ENCODE data around the gene BRIX1. TPM values are rescaled to one million over a fixed set of nuclear protein-coding genes. Genes with fewer than 3 reads are reported as not detected.

The BRIX1 gene
- polyA plus RNA-seq, 1 donor (not counting 4 experiments of a cell fraction or from before 2014, with no cell fraction given) = 63.0 TPM

DNA sequence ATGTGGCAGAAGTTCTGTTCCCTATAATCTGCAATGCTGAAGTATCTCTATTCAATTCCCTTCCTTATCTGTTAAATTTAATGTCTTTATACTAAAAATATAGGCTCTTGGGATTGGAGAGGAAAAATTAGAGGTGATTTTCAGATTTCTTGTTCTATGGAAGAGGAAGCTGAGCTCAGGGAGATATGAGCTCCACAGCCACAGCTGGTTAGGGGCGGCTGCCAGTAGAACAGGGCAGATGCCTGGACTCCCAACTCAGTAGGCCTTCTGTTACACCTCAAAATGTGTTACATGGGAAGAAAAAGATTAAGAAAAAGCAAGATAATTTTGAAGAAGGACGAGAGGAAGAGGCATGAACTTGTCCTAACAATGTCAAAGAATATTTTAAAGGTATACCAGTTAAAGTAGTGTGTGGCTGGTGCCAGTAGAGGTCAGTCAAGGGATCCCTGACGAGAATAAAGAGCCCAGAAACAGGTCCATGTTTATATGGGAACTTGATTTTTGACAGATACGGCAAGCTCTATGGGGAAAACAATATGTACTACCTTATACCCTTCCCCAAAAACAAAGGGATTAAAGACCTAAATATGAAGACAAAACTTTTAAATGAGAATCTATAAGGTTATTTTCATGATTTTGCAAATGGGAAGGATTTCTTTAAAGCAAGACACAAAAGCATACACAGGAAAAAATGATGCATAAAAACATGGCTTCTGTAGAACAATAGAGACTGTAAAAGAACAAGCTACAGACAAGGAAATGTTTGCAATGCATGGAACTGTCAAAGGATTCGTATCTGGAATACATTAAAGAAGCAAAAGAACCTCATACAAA lies 42.6 kb downstream of the BRIX1 start:
- no peaks in the 10 kb centered on the region for H4K20me1 ChIP-seq (ENCODE audit: control insufficient read depth, extremely low read depth, insufficient read depth, low read length)
- DNase-seq (ENCODE audit: low read depth, low spot score) (no peak), FAIRE-seq (peak; percentile 34)
- H3K4me1 ChIP-seq (ENCODE audit: control insufficient read depth, extremely low read depth, insufficient read depth, low read length) = peaks cover 6% of the 10 kb centered on the region
- no peaks in the 10 kb centered on the region for H3K27me3 ChIP-seq (ENCODE audit: control insufficient read depth, extremely low read depth, insufficient read depth, low read length)
- H2AFZ ChIP-seq (ENCODE audit: control insufficient read depth, low read length) = no peak overlapping the region
- no peak for TF ChIP-seq EZH2 (IDR thresholded peaks at IDR 0.05; ENCODE audit: low read length)
- TF ChIP-seq, protein P1, sequence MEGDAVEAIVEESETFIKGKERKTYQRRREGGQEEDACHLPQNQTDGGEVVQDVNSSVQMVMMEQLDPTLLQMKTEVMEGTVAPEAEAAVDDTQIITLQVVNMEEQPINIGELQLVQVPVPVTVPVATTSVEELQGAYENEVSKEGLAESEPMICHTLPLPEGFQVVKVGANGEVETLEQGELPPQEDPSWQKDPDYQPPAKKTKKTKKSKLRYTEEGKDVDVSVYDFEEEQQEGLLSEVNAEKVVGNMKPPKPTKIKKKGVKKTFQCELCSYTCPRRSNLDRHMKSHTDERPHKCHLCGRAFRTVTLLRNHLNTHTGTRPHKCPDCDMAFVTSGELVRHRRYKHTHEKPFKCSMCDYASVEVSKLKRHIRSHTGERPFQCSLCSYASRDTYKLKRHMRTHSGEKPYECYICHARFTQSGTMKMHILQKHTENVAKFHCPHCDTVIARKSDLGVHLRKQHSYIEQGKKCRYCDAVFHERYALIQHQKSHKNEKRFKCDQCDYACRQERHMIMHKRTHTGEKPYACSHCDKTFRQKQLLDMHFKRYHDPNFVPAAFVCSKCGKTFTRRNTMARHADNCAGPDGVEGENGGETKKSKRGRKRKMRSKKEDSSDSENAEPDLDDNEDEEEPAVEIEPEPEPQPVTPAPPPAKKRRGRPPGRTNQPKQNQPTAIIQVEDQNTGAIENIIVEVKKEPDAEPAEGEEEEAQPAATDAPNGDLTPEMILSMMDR (optimal IDR thresholded peaks at IDR 0.05 in 1 of 3, IDR thresholded peaks at IDR 0.05 in 1 of 3, conservative IDR thresholded peaks at IDR 0.05 in 1 of 3; ENCODE audit: extremely low read depth in 1 of 3, insufficient read depth in 2 of 3, low read length in 3 of 3) = peak; percentile 28 to 60 (median 57)
- no peak overlapping the region for H3K9ac ChIP-seq (ENCODE audit: control insufficient read depth, extremely low read depth, insufficient read depth, low read length)
- H3K4me3 ChIP-seq (ENCODE audit: control insufficient read depth in 2 of 3, extremely low read depth in 1 of 3, insufficient read depth in 2 of 3, low read depth in 1 of 3, low read length in 3 of 3) = no peak overlapping the region
- no peak overlapping the region for H3K4me2 ChIP-seq (ENCODE audit: control insufficient read depth, extremely low read depth, insufficient read depth, low read depth, low read length)
- no peaks in the 10 kb centered on the region for H3K79me2 ChIP-seq (ENCODE audit: control insufficient read depth, insufficient read depth, low read length)
- H3K9me3 ChIP-seq (ENCODE audit: control insufficient read depth, low read depth, low read length) = no peaks in the 10 kb centered on the region
- dilution Hi-C loops (cut with MboI; ENCODE audit: extremely low pct_ligation_motif_present, low sequenced_read_pairs) = no loop called here
- H3K9me1 ChIP-seq (ENCODE audit: control insufficient read depth, extremely low read depth, insufficient read depth, low read length) = peaks cover 2% of the 10 kb centered on the region
- H3K27ac ChIP-seq (ENCODE audit: control insufficient read depth, insufficient read depth, low read length) = no peak overlapping the region
- peaks cover 0 to 1% of the 10 kb centered on the region in 2 experiments for H3K36me3 ChIP-seq (ENCODE audit: control insufficient read depth in 2 of 2, extremely low read depth in 1 of 2, insufficient read depth in 2 of 2, low read length in 2 of 2)

DNA sequence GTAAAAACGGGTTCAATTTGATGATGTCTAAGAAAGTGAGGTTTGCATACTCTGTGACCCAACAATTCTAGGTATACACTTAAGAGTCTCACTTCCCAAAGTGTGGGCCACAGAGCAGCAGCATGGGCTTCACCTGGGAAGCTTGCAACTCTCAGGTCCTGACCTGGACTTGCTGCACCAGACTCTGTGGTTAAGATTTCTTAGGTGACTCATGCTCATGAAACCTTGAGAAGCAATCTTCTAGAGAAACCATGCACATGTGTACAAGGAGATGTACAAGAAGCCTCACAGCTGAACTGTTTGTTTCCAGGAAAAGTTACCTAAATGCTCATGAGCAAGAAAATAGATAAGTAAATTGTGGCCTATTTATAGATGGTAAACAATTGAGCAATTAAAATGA lies 43.8 kb downstream of the BRIX1 start:
- dilution Hi-C loops (cut with MboI; ENCODE audit: extremely low pct_ligation_motif_present, low sequenced_read_pairs) = no loop called here
- H3K27me3 ChIP-seq (ENCODE audit: control insufficient read depth, extremely low read depth, insufficient read depth, low read length) = no peaks in the 10 kb centered on the region
- H3K27ac ChIP-seq (ENCODE audit: control insufficient read depth, insufficient read depth, low read length) = no peak overlapping the region
- DNase-seq (ENCODE audit: low read depth, low spot score) (no peak), FAIRE-seq (peak; percentile 57)
- H4K20me1 ChIP-seq (ENCODE audit: control insufficient read depth, extremely low read depth, insufficient read depth, low read length) = no peaks in the 10 kb centered on the region
- no peak overlapping the region for H3K9ac ChIP-seq (ENCODE audit: control insufficient read depth, extremely low read depth, insufficient read depth, low read length)
- H3K4me2 ChIP-seq (ENCODE audit: control insufficient read depth, extremely low read depth, insufficient read depth, low read depth, low read length) = no peak overlapping the region
- peaks cover 2% of the 10 kb centered on the region for H3K9me1 ChIP-seq (ENCODE audit: control insufficient read depth, extremely low read depth, insufficient read depth, low read length)
- H3K4me1 ChIP-seq (ENCODE audit: control insufficient read depth, extremely low read depth, insufficient read depth, low read length) = peaks cover 6% of the 10 kb centered on the region
- no peaks in the 10 kb centered on the region for H3K36me3 ChIP-seq (ENCODE audit: control insufficient read depth in 2 of 2, extremely low read depth in 1 of 2, insufficient read depth in 2 of 2, low read length in 2 of 2)
- no peaks in the 10 kb centered on the region for H3K9me3 ChIP-seq (ENCODE audit: control insufficient read depth, low read depth, low read length)
- H3K79me2 ChIP-seq (ENCODE audit: control insufficient read depth, insufficient read depth, low read length) = no peaks in the 10 kb centered on the region
- H2AFZ ChIP-seq (ENCODE audit: control insufficient read depth, low read length) = no peak overlapping the region
- no peak overlapping the region for H3K4me3 ChIP-seq (ENCODE audit: control insufficient read depth in 2 of 3, extremely low read depth in 1 of 3, insufficient read depth in 2 of 3, low read depth in 1 of 3, low read length in 3 of 3)
- TF ChIP-seq EZH2 (IDR thresholded peaks at IDR 0.05; ENCODE audit: low read length) = no peak
- TF ChIP-seq, protein P1 (optimal IDR thresholded peaks at IDR 0.05 in 1 of 3, IDR thresholded peaks at IDR 0.05 in 1 of 3, conservative IDR thresholded peaks at IDR 0.05 in 1 of 3; ENCODE audit: extremely low read depth in 1 of 3, insufficient read depth in 2 of 3, low read length in 3 of 3) = no peak

Measured in keratinocyte (primary cell).